GM21526 (cell line): Measurements from ENCODE around the gene TECTA.
"Not testable (repeated sequence)": the region's sequence is repeated elsewhere in the genome, so short reads cannot be mapped to it uniquely, and the experiment has no call there.

Experiments
- ATAC-seq: cut with Tn5 transposase; IDR thresholded peaks from one replicate; pipeline ENCODE4 v1.9.1; 2021; ENCODE audit warnings: moderate library complexity; ENCODE audit not compliant: unreplicated experiment, low FRiP score

The TECTA gene

DNA sequence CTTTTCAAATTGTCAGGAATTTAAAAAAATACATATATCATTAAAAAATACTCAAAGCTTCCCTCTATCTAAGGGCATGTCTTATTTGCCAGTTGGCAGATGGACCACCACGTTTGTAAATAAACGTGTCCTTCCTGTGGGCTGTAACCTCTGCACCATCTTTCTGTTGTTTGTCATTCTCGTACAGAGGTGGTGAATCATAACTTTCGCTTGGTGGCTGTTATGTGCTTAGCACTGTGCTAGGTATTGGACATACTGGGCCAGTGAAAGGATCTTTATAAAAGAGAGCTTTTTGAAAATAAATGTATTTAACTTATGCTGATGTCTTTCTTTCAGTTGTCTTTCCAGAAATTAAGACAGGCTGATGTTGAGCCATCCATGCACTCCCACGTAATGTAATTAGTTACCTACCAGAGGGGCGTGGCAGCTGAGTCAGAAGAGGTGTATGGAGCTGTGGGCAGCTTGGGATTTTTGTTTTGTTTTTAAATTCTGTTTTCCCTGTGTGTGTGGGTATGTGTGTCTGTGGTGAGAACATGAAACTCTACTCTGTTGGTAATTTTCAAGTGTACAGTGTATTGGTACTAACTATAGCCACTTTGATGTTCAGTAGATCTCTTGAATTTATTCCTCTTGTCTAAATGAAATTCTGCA, 62.7 kb downstream of the TECTA start:
- no peak for ATAC-seq

DNA sequence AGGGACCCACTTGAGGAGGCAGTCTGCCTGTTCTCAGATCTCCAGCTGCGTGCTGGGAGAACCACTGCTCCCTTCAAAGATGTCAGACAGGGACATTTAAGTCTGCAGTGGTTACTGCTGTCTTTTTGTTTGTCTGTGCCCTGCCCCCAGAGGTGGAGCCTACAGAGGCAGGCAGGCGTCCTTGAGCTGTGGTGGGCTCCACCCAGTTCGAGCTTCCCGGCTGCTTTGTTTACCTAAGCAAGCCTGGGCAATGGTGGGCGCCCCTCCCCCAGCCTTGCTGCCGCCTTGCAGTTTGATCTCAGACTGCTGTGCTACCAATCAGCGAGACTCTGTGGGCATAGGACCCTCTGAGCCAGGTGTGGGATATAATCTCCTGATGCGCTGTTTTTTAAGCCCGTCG, 76.6 kb downstream of the TECTA start:
- ATAC-seq = not testable (repeated sequence)

DNA sequence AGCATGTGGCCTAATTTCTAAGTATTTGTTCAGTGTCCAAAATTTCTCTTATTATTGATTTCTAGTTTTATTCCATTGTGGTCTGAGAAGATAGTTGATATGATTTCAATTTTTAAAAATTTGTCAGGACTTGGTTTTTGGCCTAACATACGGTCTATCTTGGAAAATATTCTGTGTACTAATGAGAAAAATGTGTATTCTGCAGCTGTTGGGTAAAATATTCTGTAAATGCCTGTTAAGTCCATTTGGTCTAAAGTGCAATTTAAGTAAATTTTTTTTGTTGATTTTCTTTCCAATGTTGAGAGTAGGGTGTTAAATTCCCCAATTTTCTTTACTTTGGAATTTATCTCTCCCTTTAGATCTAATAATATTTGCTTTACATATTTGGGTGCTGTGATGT, 78.3 kb downstream of the TECTA start:
- no peak for ATAC-seq

DNA sequence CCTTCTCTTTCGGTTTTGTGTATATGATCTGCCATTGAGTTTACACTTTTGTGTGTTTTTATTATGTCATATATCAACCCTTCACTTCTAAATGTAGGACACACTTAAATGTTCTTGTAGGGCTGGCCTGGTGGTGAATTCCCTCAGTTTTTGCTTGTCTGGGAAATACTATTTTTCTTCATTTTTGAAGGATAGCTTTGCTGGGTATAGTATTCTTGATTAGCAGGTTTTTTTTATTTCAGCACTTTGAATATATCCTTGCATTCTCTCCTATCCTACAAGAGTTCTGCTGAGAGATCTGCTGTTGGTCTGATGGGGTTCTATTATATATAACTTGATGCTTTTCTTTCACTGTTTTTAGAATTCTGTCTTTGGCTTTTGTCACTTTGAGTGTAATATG, 79.1 kb downstream of the TECTA start:
- no peak for ATAC-seq

DNA sequence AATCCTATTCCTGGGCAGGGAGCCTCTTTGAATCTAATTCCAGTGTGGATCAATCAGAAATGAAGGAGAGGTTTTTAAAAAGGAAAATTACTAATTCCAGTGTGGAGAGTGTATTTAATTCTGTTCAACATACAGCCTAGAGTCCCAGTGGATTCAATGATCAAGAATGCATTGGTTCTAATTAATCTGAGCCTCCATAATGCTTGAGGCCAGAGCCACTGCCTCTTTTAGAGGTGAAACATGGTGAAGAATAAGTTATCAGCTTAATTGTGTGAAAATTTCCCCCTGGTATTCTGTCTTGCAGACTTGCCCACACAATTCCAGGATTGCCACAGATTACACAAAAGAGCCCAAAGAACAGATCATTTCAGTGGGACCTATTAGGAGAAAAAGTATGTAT, 87.7 kb downstream of the TECTA start:
- ATAC-seq = no peak

DNA sequence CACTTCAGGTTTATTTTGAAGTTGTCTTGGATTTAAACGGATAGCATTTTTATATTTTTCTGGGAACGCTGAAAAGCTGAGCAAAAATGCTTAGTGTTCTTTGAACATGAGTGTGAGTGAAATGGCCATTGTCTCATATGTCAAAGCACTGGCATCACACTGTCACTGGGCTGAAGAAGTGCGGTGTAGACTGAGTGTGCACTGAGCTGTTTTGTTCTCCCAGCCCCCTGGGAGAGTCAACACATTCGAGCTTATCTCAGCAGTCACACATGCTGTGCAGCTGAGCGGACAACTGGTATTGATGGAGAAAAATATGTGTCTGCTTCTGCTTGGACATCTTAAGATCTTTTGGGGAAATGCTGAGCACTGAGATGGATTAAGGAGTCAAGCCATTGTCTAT, 90.8 kb downstream of the TECTA start:
- ATAC-seq = no peak

DNA sequence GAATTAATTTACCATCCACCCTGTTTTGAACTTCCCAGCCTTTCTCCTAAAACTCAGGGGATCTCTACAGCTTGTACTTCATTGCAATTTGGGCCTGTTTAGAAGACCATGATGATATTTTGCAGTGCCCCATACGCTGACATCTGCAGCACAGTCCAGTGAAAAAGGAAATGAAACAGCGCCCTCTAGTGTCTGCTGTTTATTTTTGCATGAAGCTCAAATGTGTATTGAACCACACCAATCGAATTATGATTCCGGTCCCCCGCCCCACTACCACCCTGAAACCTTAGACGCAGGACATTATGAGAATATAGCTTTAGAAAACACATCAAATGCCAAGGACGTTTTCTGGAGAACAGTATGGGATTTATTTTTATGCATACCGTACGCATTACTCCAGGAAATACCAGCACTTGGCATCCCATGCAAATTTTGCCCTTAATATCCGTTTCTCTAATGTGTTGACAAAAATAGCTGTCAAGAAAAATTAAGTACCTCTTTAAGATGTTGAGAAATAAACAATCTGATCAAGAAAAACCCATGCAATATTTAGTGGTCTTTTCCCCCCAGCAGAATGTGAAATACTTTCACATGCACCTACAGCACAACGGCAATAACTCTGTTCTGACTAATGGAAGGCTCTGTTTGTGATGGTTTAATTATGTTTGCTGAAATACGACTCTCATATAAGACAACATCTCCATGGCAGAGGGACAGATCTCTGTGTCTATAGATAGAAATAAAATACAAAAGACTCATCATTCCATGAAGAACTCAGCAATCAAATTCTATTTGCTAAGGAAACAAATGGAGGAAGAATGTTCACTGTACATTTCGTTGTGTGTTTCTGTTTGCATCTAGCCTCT, 93.9 kb downstream of the TECTA start:
- peak; percentile 58 for ATAC-seq

DNA sequence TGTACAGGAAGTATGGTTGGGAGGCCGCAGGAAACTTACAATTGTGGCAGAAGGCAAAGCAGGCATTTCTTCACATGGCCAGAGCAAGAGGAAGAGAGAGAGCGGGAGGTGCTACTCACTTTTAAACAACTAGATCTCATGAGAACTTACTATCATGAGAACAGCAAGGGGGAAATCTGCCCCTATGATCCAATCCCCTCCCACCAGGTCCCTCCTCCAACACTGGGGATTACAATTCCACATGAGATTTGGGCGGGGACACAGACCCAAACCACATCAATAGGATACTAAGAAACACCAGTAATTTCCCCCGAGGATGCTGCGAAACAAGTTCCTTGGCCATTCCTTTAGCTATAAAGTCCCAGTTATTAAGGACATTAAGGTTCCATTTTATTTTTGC, 97.4 kb downstream of the TECTA start:
- ATAC-seq = no peak

DNA sequence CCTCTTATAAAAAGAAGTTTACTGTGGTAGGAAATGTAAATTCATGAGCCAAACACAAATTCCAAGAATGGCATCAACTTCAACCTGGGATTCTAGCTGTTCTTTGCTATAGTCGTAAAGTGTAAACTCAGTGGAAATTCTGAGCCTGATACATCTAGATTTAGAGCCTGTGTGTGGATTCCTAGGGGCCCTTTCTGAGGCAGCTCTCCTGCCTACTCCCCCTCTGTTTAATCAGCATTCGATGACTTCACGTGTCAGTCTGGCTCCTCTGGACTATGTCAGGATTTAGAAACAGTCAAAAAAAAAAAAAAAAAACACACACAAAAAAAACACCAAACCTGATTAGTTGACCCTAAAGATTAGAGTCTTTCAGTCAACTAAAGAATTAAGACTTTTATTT, 98.5 kb downstream of the TECTA start:
- ATAC-seq = no peak

DNA sequence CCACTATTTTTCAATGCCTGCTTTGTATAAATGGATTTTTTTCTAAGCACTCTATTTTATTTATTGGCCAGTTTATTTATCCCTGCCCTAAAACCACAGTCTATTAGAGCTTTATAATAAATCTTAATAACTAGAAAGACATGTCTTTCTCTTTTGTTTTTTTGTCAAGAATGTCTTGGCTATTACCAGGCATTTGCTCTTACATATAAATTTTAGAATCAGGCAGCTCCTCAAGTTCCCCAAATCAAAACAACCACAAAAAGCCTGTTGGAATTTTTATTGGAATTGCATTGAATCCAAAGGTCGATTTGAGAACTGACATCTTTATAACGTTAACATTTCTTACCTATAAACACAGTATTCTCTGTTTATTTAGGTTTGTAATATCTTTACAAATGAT, 105.8 kb downstream of the TECTA start:
- ATAC-seq = no peak

DNA sequence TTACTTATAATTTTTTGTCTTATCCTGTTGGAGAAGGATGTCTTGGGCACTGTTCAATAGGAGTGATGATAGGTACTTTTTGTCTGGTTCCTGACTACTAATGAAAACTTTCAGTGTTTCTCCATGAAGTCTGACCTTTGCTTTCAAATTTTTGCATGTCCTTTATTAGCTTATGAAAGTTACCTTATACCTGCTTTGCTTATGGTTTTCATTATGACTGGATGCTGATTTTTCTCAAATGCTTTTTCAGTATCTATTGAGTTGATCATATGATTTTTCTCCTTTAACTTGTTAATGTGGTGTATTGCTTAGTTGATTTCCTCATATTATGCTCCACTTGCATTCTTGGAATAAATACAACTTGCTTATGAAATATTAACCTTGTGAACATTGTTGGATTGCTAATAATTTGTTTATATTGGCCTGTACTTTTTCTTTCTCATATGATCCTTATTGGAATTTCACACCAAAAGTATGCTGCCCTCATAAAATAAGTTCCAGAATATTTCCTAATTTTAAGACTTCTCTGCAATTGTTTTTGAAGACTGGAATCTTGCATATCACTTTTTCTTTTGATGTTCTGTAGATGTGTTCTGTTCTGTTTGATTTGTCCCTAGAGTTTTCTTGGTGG, 106.6 kb downstream of the TECTA start:
- no peak for ATAC-seq

DNA sequence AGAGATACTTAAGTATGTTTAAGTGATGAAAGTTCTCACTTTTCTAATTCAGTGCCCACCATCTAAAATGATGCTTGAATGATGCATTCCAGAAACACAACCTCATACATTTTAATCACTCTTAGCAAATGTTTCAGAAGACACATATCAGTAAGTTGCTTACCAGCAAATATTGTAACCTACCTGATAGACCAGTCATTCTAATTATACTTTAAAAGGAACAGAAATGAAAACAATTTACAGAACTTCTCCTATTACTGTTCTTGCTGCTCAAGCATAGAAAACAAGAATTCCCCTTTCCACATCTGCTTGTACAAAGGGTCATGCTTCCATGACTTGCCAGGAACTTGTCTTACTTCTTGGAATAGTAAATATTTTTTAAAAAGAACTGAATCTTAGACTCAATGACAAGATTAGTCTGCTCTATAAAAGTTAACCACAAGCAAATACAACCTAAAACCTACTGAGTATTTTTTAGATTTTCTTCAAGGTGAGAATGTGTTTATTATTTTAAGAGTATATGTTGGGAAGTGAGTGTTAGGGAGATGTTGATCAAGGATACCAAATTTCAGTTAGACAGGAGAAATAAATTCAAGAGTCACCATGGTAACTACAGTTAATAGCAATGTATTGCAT, 109.5 kb downstream of the TECTA start:
- no peak for ATAC-seq

DNA sequence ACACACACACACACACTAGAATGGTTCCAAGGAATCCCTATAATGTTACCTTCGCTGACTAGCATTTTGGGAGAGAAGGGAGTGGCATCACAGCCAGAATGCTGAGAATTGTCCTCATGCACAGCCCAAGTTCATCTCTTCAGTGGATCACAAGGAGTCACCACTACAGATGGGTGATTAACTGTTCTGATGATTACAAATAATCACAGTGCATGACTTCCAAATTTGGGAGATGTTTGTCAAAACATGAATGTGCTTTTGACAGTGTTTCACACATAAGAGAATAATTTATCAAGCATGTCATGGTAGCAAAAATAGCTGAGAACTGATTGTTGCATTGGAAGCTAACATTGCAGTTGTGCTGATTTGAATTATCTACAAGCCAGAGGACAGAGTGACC, 110.6 kb downstream of the TECTA start:
- ATAC-seq = no peak

DNA sequence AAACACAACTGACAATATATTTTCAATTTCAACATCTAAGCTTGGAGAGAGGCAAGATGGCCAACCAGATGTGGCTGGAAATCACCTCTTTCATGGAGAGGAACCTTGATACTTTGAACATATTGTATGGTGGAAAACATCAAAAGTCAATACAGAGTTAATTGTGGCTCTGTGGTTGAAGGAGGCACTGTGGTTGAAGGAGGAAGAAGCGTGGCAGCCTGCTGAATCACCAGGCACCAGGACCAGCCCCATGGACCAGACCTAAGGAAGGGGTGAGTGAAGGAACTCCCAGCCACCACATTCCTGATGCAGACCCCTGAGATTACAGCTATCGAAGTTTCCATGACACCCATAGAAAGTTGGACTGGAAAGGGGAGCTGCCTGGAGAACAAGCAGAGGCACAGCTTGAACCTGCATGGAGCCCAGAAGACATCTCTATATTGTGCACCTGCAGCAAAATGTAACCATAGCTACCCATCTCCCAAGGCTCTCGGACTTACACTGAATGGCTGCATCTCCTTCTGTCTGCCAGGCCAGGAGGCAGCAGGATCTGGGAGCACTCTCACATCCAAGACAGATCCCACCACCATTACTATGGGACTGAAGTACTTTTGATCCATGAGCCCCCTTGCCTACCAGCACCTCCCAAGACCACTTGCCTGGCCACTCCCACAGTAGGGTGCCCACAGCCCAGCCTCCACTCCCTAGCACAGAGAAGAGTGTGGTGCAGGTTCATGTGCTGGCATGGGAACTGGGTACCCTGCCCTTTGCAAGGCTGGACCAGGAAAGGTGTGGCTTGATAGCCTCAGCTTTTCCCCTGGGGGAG, 111.7 kb downstream of the TECTA start:
- no peak for ATAC-seq

DNA sequence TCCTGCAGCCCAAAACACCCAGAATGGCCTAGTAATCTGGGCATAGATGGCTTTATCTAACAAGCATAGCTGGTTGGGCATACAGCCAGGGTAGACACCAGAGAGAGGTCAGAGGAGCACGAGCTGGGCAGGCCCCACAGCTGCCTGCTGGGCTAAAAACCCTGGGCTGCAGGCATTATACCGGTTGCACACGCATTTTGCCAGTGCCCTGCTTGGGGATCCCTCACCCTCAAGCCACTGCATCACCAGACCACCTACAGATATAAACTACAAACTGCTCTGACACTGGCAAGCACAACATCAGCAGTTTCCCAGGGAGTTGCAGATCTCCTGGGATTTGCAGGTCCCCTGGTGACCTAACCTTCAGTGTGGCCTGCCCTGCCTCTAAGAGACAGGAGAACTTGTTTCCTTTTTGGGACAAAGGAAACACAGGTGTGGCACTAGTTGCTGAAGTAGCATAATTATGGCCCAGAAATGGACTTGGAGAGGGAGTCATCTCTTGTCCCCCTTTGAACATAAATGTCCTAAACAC, 112.4 kb downstream of the TECTA start:
- no peak for ATAC-seq

DNA sequence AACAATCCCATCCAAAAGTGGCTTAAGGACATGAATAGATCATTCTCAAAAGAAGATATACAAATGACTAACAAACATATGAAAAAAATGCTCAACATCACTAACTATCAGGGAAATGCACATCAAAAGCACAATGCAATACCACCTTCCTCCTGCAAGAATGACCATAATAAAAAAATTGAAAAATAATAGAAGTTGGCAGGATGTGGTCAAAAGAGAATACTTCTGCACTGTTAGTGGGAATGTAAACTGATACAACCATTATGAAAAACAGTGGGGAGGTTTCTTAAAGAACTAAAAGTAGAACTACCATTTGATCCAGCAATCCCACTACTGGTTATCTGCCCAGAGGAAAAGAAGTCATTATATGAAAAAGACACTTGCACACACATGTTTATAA, 113.8 kb downstream of the TECTA start:
- ATAC-seq = no peak

DNA sequence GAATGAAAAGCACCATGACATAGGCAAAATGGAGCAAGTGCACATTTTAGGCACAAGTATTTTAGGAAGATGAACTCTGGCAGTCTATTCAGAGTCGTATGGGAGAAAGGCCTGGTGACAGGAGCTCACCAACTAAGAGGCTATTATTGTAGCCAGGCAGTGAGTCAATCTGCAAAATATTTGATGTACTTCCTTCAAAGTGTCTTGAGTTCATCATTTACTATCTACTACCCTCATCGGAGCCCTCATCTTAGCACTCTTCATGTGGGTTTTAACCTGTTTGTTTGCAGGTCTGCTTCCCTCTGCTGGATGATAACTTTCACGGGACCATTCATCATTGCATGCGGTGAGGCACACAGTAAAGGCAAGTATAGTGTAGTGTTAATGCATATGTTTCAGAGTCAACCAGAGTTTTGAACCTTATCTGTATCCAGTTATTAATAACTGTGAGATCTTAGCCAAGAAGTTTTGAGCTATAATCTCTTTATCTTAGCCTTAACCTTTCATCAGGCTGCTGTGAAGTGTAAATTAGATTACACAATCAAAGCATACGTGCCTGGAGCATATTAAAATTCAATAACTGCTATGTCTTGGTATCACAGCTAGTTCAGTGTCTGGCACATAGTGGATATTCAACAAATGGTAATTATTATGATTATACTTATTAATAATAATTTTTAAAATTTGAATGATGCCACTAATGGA, 120.6 kb downstream of the TECTA start:
- ATAC-seq = no peak

DNA sequence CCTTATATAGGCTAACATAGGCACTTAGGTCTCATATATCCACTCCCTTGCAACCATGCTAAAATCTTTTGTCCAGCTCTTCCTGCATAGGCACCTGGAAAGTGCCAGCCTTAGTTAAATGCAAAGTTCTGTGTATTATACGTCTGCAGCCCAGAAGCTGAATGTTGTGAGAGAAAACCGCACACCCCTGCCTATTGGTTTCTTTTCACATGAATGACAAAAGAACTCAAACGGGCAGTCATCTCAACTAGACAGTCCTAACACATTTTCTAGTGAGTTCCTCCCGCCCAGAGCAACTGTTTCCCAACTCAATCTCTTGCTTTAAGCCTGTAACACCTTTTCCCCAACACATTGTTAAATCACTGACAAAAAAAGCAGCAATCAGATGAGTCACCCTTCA, 122.1 kb downstream of the TECTA start:
- ATAC-seq = no peak

DNA sequence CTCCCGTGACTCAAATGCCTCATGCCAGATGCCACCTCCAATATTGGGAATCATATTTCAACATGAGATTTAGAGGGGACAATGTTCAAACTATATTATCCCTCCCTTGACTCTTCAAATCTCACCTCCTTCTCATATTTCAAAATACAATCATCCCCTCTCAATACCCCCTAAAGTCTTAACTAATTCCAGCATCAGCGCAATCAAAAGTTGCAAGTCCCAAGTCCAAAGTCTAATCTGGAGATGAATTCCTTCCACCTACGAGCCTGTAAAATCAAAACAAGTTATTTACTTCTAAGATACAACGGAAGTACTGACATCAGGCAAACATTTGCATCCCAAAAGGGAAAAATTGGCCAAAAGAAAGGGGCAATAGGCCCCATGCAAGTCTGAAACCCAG, 124.3 kb downstream of the TECTA start:
- ATAC-seq = no peak
